Naive B cell (primary cell): ENCODE measurements around the gene SYVN1. TPM values are rescaled to one million over a fixed set of nuclear protein-coding genes. Genes with fewer than 3 reads are reported as not detected.
"Not testable (repeated sequence)": the region's sequence is repeated elsewhere in the genome, so short reads cannot be mapped to it uniquely, and the experiment has no call there.

Source experiments
- ATAC-seq, 2 donors: fragments of 150-1000 bp; cut with Tn5 transposase; 2 replicates each; pipeline ENCODE4 v1.10.0; 2021; ENCODE audit warnings: low read depth in 2 of 2, mild to moderate bottlenecking in 2 of 2, moderate library complexity in 2 of 2
- DNase-seq: peaks from one replicate; pipeline ENCODE4 v3.0.0; 2022
- H3K27ac Mint-ChIP-seq, 6 donors: one replicate each; pipeline ENCODE4 v1.8.0; 2020 to 2022; ENCODE audit warnings: mild to moderate bottlenecking in 6 of 6, mixed read lengths in 6 of 6, moderate library complexity in 5 of 6, inconsistent platforms in 2 of 6
- H3K27me3 Mint-ChIP-seq, 3 donors: one replicate each; pipeline ENCODE4 v1.8.0; 2021 to 2022; ENCODE audit warnings: mixed read lengths in 3 of 3, mild to moderate bottlenecking in 1 of 3
- H3K36me3 Mint-ChIP-seq, 2 donors: one replicate each; pipeline ENCODE4 v1.8.0; 2020 to 2022; ENCODE audit warnings: mixed read lengths in 2 of 2, inconsistent platforms in 1 of 2, mild to moderate bottlenecking in 1 of 2
- H3K4me1 Mint-ChIP-seq, 3 donors: one replicate each; pipeline ENCODE4 v1.8.0; 2020 to 2022; ENCODE audit warnings: mixed read lengths in 3 of 3, inconsistent platforms in 1 of 3, mild to moderate bottlenecking in 1 of 3, moderate library complexity in 1 of 3
- H3K4me3 Mint-ChIP-seq, 8 donors: one replicate each; pipeline ENCODE4 v1.8.0; 2020 to 2022; ENCODE audit warnings: mild to moderate bottlenecking in 8 of 8, mixed read lengths in 8 of 8, moderate library complexity in 8 of 8, inconsistent platforms in 2 of 8
- H3K9me3 Mint-ChIP-seq, 7 donors: one replicate each; pipeline ENCODE4 v1.8.0; 2020 to 2022; ENCODE audit warnings: mixed read lengths in 7 of 7, mild to moderate bottlenecking in 5 of 7, inconsistent platforms in 2 of 7, moderate library complexity in 1 of 7
- polyA plus RNA-seq, 6 donors: library from polyadenylated mRNA; unstranded; fragments of 300-500 nt; fragmentation: Illumina TruSeq; gene quantifications; one replicate each; pipeline ENCODE4 v1.2.3, GENCODE V29; 2021; ENCODE audit warnings: low read depth in 6 of 6

Gene SYVN1
- polyA plus RNA-seq, 6 donors from 2014 or later: 21.4 to 86.9 (median 43.5) TPM

DNA sequence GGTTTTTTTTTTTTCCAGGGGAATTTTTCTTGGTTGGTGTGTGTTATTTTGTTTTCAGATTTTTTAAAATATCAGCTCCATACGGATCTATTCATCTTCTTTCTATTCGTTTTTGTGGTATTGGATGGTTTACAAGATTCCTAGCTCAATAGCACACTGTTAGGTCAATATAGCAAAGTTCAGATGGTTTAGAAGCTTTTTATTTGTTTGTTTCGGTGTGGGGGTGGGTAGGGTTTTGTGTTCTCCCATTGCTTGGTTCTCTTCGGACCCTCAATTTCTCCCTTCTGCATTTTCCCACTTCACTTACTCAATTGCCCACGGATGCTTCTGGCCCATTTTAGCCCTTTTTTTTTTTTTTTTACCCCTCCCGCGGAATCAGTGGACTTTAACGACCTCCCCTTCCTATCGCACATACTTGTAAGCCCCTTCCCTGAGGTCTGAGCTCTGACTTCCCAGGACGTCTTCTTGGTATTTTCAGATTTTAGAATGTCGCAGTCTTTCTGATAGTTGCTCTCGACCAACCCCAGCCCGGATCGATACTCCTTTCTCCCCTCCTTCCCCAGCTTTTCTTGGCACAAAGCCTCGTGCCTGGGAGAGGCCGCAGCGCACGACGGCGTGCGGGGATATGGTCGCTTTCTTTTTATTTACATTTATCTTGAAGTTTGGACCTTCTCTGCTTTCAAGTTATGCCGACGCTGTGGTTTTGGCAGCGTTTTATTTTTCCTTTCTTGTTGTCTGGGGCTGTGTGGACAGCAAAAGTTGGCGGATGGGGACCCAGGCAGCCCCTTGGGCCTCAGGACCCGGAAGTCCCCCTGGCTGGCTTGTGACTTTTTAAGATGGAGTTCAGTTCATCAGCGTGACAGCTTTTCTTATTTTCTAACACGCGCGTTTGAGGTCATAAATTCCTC is 31.3 kb upstream of the SYVN1 start:
- no peaks in the 10 kb centered on the region for H3K27me3 Mint-ChIP-seq
- no peak for DNase-seq
- H3K4me3 Mint-ChIP-seq: no peak overlapping the region
- H3K36me3 Mint-ChIP-seq: no peaks in the 10 kb centered on the region
- no peak for ATAC-seq
- H3K9me3 Mint-ChIP-seq: no peaks in the 10 kb centered on the region
- H3K27ac Mint-ChIP-seq: peak overlapping the region in 1 of 6 donors; percentile 62
- H3K4me1 Mint-ChIP-seq: peaks cover 9 to 13% (median 13%) of the 10 kb centered on the region in 3 donors

GRCh38 chr11:65163684-65164083 is 29.4 kb upstream of the SYVN1 start:
- ATAC-seq (no peak), DNase-seq (no peak)
- Mint-ChIP-seq H3K36me3 (no peaks in the 10 kb centered on the region), H3K9me3 (no peaks in the 10 kb centered on the region), H3K4me1 (peaks cover 0 to 4% (median 4%) of the 10 kb centered on the region in 3 donors), H3K4me3 (no peak overlapping the region), H3K27ac (no peak overlapping the region), H3K27me3 (no peaks in the 10 kb centered on the region)

- Mint-ChIP-seq H3K4me3 (no peak overlapping the region), H3K27me3 (no peaks in the 10 kb centered on the region), H3K27ac (peak overlapping the region in 1 of 6 donors; percentile 49), H3K9me3 (no peaks in the 10 kb centered on the region), H3K4me1 (no peaks in the 10 kb centered on the region), H3K36me3 (no peaks in the 10 kb centered on the region)
- DNase-seq: no peak
- no peak for ATAC-seq
Measured at GRCh38 chr11:65160643-65161042, 26.3 kb upstream of the SYVN1 start.

DNA sequence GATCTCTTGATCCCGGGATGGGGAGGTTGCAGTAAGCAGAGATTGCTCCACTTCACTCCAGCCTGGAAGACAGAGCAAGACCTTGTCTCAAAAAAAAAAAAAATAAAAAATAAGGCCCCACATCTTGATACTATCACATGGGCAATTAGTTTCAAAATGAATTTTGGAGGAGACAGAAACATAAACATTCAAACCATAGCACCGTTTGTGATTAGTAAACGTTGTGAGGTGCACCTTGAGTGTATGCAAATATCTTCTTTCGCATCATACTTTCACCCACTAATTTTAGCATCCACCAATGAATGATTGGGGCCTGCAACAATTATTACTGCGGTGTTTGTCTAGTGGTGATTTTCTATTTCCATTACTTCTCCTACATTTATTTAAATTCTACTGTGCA is 24.7 kb upstream of the SYVN1 start:
- Mint-ChIP-seq H3K36me3 (no peaks in the 10 kb centered on the region), H3K4me1 (no peaks in the 10 kb centered on the region), H3K27ac (no peak overlapping the region), H3K4me3 (no peak overlapping the region), H3K27me3 (no peaks in the 10 kb centered on the region), H3K9me3 (no peaks in the 10 kb centered on the region)
- ATAC-seq (no peak), DNase-seq (no peak)

- Mint-ChIP-seq H3K9me3 (no peaks in the 10 kb centered on the region), H3K36me3 (no peaks in the 10 kb centered on the region), H3K4me3 (no peak overlapping the region), H3K27ac (peak overlapping the region in 1 of 6 donors; percentile 26), H3K4me1 (peaks cover 2 to 8% (median 7%) of the 10 kb centered on the region in 3 donors), H3K27me3 (no peaks in the 10 kb centered on the region)
- DNase-seq (no peak), ATAC-seq (no peak)
Measured at GRCh38 chr11:65157336-65157735, 23.0 kb upstream of the SYVN1 start.

DNA sequence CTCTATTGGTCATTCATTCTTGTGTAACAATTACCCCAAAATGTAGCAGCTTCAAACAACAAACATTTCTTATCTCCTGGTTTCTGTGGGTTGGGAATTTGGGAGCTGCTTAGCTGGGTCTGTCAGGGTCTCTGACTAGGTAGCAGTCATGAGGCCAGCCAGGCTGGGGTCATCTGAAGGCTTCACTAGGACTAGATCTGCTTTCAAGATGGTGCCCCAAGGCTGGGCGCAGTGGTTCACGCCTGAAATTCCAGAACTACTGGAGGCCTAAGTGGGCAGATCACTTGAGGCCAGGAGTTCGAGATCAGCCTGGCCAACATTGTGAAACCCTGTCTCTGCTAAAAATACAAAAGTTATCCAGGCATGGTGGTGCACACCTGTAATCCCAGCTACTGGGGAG is 22.6 kb upstream of the SYVN1 start:
- no peaks in the 10 kb centered on the region for H3K27me3 Mint-ChIP-seq
- ATAC-seq (no peak), DNase-seq (no peak)
- H3K4me3 Mint-ChIP-seq: no peak overlapping the region
- peaks cover 7 to 12% (median 11%) of the 10 kb centered on the region in 3 donors for H3K4me1 Mint-ChIP-seq
- H3K27ac Mint-ChIP-seq: peak overlapping the region in 1 of 6 donors; percentile 26
- H3K36me3 Mint-ChIP-seq: no peaks in the 10 kb centered on the region
- H3K9me3 Mint-ChIP-seq: no peaks in the 10 kb centered on the region

GRCh38 chr11:65156256-65156655 is 21.9 kb upstream of the SYVN1 start:
- Mint-ChIP-seq H3K27ac (no peak overlapping the region), H3K4me1 (peaks cover 13 to 18% (median 17%) of the 10 kb centered on the region in 3 donors), H3K36me3 (no peaks in the 10 kb centered on the region), H3K9me3 (no peaks in the 10 kb centered on the region), H3K4me3 (no peak overlapping the region), H3K27me3 (no peaks in the 10 kb centered on the region)
- ATAC-seq: no peak
- DNase-seq: no peak

GRCh38 chr11:65152122-65152521 is 17.8 kb upstream of the SYVN1 start:
- Mint-ChIP-seq H3K4me1 (peaks cover 23 to 31% (median 25%) of the 10 kb centered on the region in 3 donors), H3K4me3 (peak overlapping the region in 2 of 8 donors; percentile 5 to 11), H3K36me3 (no peaks in the 10 kb centered on the region), H3K27ac (peak overlapping the region in 4 of 6 donors; percentile 3 to 84 (median 28)), H3K9me3 (peaks cover 0 to 3% (median 0%) of the 10 kb centered on the region in 7 donors), H3K27me3 (no peaks in the 10 kb centered on the region)
- no peak for DNase-seq
- ATAC-seq: peak in 1 of 2 donors; percentile 52

- Mint-ChIP-seq H3K4me1 (peaks cover 29 to 33% (median 31%) of the 10 kb centered on the region in 3 donors), H3K9me3 (peaks cover 0 to 3% (median 0%) of the 10 kb centered on the region in 7 donors), H3K4me3 (peak overlapping the region in 4 of 8 donors; percentile 5 to 36 (median 16)), H3K27ac (peak overlapping the region in 4 of 6 donors; percentile 2 to 66 (median 20)), H3K27me3 (no peaks in the 10 kb centered on the region), H3K36me3 (no peaks in the 10 kb centered on the region)
- ATAC-seq: no peak
- no peak for DNase-seq
Measured at GRCh38 chr11:65151331-65151899, 17.1 kb upstream of the SYVN1 start.

DNA sequence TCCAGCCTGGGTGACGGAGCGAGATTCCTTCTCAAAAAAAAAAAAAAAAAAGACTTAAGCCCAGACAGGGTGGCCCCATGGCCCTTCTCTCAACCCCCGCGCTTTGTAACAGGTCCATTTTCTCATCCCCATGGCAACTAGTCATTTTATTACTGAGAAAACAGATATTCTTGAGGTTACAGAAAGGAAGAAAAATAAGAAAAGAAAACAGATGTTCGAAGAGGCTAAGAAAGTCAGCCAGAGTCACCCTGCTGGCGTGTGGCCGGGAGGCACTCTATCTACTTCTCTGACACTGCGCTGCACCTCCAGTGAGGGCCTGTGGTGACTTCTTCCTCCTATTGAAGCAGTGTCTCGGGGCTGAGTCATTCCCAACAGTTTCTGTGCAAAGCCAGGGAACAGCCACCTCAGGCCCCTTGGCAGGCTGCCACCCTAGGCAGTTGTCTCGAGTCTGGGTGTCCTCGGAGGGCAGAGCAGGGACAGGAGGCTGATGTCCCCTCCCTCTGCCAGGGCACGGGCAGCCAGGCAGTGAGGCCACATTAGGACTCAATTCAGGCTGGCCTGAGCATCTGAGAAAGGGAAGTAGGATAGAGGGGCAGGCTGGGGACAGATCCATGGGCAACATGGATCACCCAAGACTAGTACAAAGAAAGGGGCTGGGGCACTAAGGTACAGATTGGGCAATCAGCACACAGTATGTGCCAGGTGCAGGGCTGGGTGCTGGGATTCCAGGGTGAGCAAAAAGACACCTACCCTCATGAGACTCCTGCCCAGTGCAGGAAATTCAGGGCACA is 16.4 kb upstream of the SYVN1 start:
- peak overlapping the region in 2 of 6 donors; percentile 3 to 87 for H3K27ac Mint-ChIP-seq
- peaks cover 32 to 41% (median 38%) of the 10 kb centered on the region in 3 donors for H3K4me1 Mint-ChIP-seq
- ATAC-seq (peak; percentile 48 to 56), DNase-seq (no peak)
- no peaks in the 10 kb centered on the region for H3K36me3 Mint-ChIP-seq
- H3K9me3 Mint-ChIP-seq: peaks cover 0 to 3% (median 0%) of the 10 kb centered on the region in 7 donors
- H3K27me3 Mint-ChIP-seq: no peaks in the 10 kb centered on the region
- H3K4me3 Mint-ChIP-seq: peak overlapping the region in 2 of 8 donors; percentile 25 to 71

DNA sequence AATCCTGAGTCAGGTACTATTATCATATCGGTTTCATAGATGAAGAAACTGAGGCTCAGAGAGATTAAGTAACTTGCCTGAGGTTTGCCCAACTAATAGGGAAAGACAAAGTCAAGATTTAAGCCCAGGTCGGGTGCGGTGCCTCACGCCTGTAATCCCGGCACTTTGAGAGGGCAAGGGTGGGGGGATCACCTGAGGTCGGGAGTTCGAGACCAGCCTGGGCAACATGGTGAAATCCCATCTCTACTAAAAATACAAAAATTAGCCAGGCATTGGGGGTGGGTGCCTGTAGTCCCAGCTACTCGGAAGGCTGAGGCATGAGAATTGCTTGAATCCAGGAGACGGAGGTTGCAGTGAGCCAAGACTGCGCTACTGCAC is 15.8 kb upstream of the SYVN1 start:
- H3K36me3 Mint-ChIP-seq, H3K9me3 Mint-ChIP-seq, H3K27me3 Mint-ChIP-seq, DNase-seq, ATAC-seq: not testable (repeated sequence)
- peaks cover 32 to 44% (median 43%) of the 10 kb centered on the region in 3 donors for H3K4me1 Mint-ChIP-seq
- H3K4me3 Mint-ChIP-seq: peak overlapping the region in 1 of 8 donors; percentile 25
- H3K27ac Mint-ChIP-seq: peak overlapping the region in 1 of 6 donors; percentile 37

GRCh38 chr11:65148657-65149056 is 14.3 kb upstream of the SYVN1 start:
- Mint-ChIP-seq H3K4me3 (no peak overlapping the region), H3K4me1 (peaks cover 32 to 44% (median 44%) of the 10 kb centered on the region in 3 donors), H3K27me3 (no peaks in the 10 kb centered on the region), H3K9me3 (peaks cover 0 to 3% (median 0%) of the 10 kb centered on the region in 7 donors), H3K36me3 (no peaks in the 10 kb centered on the region), H3K27ac (peak overlapping the region in 2 of 6 donors; percentile 31 to 33)
- DNase-seq: no peak
- ATAC-seq: no peak

DNA sequence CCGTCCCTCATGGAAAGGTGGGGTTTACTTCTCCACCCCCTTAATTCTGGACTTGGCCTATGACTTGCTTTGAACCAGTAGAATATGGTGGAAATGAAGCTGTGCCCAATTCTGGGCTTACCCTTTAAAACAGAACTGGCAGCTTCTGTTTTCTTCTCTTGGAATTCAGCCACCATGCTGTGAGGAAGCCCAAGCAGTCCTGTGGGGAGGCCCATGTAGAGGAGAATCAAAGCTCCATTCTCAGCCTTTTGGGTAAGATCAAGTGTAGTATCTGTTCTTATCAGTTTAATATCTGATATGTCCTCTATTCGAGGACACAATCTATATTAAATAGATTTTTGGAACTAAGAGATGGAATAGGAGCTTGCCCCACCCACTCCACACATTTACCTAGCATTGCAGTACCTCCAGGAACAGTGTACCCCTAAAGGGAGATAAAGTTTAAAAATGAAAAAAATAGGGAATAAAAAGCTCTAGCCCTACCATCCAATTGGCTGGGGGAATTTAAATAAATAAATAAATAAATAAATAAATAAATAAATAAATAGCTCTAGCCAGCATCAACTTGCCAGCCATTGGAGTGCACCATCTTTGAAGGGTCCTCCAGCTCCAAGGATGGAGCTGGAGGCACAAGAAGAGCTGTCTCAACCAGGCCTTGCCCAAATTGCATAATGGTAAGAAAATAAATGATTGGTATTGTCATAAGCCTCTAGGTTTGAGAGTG is 13.2 kb upstream of the SYVN1 start:
- Mint-ChIP-seq H3K27ac (no peak overlapping the region), H3K4me3 (no peak overlapping the region), H3K9me3 (peaks cover 0 to 3% (median 0%) of the 10 kb centered on the region in 7 donors), H3K36me3 (no peaks in the 10 kb centered on the region), H3K4me1 (peaks cover 31 to 40% (median 39%) of the 10 kb centered on the region in 3 donors), H3K27me3 (no peaks in the 10 kb centered on the region)
- DNase-seq (no peak), ATAC-seq (no peak)
